Liver (tissue), 9 donors: ENCODE measurements around the gene STXBP1. TPM values are rescaled to one million over a fixed set of nuclear protein-coding genes. Genes with fewer than 3 reads are reported as not detected.

Experiments used
- DNase-seq: peaks from one replicate; pipeline ENCODE4 v3.0.0-alpha.2; 2017; ENCODE audit warnings: low spot score
- H3K27ac ChIP-seq, 2 donors: one replicate each; pipeline ENCODE4 v1.7.0; 2013; ENCODE audit warnings: inconsistent platforms in 2 of 2, low read length in 2 of 2, control low read depth in 1 of 2, low read depth in 1 of 2, mild to moderate bottlenecking in 1 of 2
- H3K27me3 ChIP-seq, 4 donors: one replicate each; pipeline versions ENCODE4 v1.6.1 to v1.7.0; 2013; ENCODE audit warnings: low read length in 3 of 4, inconsistent platforms in 1 of 4, mild to moderate bottlenecking in 1 of 4, moderate library complexity in 1 of 4; ENCODE audit not compliant: control insufficient read depth in 4 of 4, insufficient read depth in 4 of 4
- H3K36me3 ChIP-seq, 4 donors: one replicate each; pipeline versions ENCODE4 v1.6.1 to v1.7.0; 2013; ENCODE audit warnings: low read length in 3 of 4, mild to moderate bottlenecking in 3 of 4, low read depth in 1 of 4, moderate library complexity in 1 of 4; ENCODE audit not compliant: control insufficient read depth in 4 of 4, insufficient read depth in 3 of 4
- H3K4me1 ChIP-seq, 4 donors: one replicate each; pipeline versions ENCODE4 v1.6.1 to v1.7.0; 2013; ENCODE audit warnings: low read length in 3 of 4, mild to moderate bottlenecking in 3 of 4, moderate library complexity in 1 of 4; ENCODE audit not compliant: control insufficient read depth in 4 of 4, insufficient read depth in 4 of 4
- H3K4me3 ChIP-seq, 3 donors: one replicate each; pipeline versions ENCODE4 v1.6.1 to v1.7.0; 2013; ENCODE audit warnings: low read length in 3 of 3, control low read depth in 1 of 3, low read depth in 1 of 3, mild to moderate bottlenecking in 1 of 3
- H3K9ac ChIP-seq, 2 donors: one replicate each; pipeline ENCODE4 v1.7.0; 2013; ENCODE audit warnings: low read length in 2 of 2, mild to moderate bottlenecking in 2 of 2, moderate library complexity in 2 of 2, control low read depth in 1 of 2, low read depth in 1 of 2
- H3K9me3 ChIP-seq, 4 donors: one replicate each; pipeline versions ENCODE4 v1.6.1 to v1.7.0; 2013; ENCODE audit warnings: low read length in 3 of 4; ENCODE audit not compliant: control insufficient read depth in 4 of 4
- EGR1 ChIP-seq, 2 donors: IDR thresholded peaks; 2 replicates each; pipeline ENCODE4 v1.6.1; 2016 to 2018; ENCODE audit warnings: antibody characterized with exemption in 2 of 2, low read depth in 2 of 2
- FOXA1 ChIP-seq: IDR thresholded peaks from 2 replicates; pipeline ENCODE4 v1.6.1; 2016; ENCODE audit warnings: antibody characterized with exemption
- FOXA2 ChIP-seq: IDR thresholded peaks from 2 replicates; pipeline ENCODE4 v1.6.1; 2016; ENCODE audit warnings: antibody characterized with exemption
- GABPA ChIP-seq, 2 donors: IDR thresholded peaks in 1 of 2; conservative IDR thresholded peaks in 1 of 2; 2 replicates each; pipeline ENCODE4 v1.6.1; 2016; ENCODE audit warnings: antibody characterized with exemption in 2 of 2, mild to moderate bottlenecking in 1 of 2, moderate library complexity in 1 of 2
- HNF4A ChIP-seq, 2 donors: conservative IDR thresholded peaks; 2 replicates each; pipeline ENCODE4 v1.6.1; 2016; ENCODE audit warnings: antibody characterized with exemption in 2 of 2, mild to moderate bottlenecking in 2 of 2
- HNF4G ChIP-seq: IDR thresholded peaks from 2 replicates; pipeline ENCODE4 v1.6.1; 2016; ENCODE audit warnings: antibody characterized with exemption
- JUND ChIP-seq, 2 donors: IDR thresholded peaks; 2 replicates each; pipeline ENCODE4 v1.6.1; 2016; ENCODE audit warnings: antibody characterized with exemption in 2 of 2
- NR2F2 ChIP-seq: IDR thresholded peaks from 2 replicates; pipeline ENCODE4 v1.6.1; 2016; ENCODE audit warnings: antibody characterized with exemption
- RAD21 ChIP-seq, 2 donors: IDR thresholded peaks; 2 replicates each; pipeline ENCODE4 v1.6.1; 2016; ENCODE audit warnings: antibody characterized with exemption in 2 of 2, mild to moderate bottlenecking in 2 of 2
- RXRA ChIP-seq, 2 donors: IDR thresholded peaks; 2 replicates each; pipeline ENCODE4 v1.6.1; 2017 to 2018; ENCODE audit warnings: antibody characterized with exemption in 2 of 2, mild to moderate bottlenecking in 1 of 2
- TAF1 ChIP-seq: conservative IDR thresholded peaks from 2 replicates; pipeline ENCODE4 v1.6.1; 2016; ENCODE audit warnings: antibody characterized with exemption, mild to moderate bottlenecking
- YY1 ChIP-seq: IDR thresholded peaks from 2 replicates; pipeline ENCODE4 v1.6.1; 2016; ENCODE audit warnings: antibody characterized with exemption, mild to moderate bottlenecking
- WGBS: extraction: QIAGEN DNeasy Blood & Tissue Kit; methylation state at CpG from one replicate; pipeline ENCODE4 v1.1.7; 2013; 5-methylcytosine and 5-hydroxymethylcytosine counted together
- polyA plus RNA-seq, 2 donors: library from polyadenylated mRNA; stranded (reverse) in 1 of 2; unstranded in 1 of 2; fragments of 200-250 nt in 1 of 2; fragments of >200 nt in 1 of 2; fragmentation: Nextera tagmentation in 1 of 2; extraction: Ambion mirVana in 1 of 2; gene quantifications; one replicate each; pipeline versions ENCODE4 v1.2.1 to v1.2.3, GENCODE V29; 2013 to 2015
- total RNA-seq, 2 donors: library from RNA; depleted of rRNA; stranded (reverse); fragments of >200 nt; gene quantifications; one replicate each; pipeline ENCODE4 v1.2.3, GENCODE V29; 2014
- TF ChIP-seq, protein P1 (sequence below): IDR thresholded peaks from 2 replicates; pipeline ENCODE4 v1.6.1; 2016; ENCODE audit warnings: antibody characterized with exemption
- TF ChIP-seq, protein P2 (sequence below): IDR thresholded peaks from 2 replicates; pipeline ENCODE4 v1.6.1; 2016; ENCODE audit warnings: antibody characterized with exemption
- TF ChIP-seq, protein P3 (sequence below): fragments of 150-350 bp; IDR thresholded peaks from 2 replicates; pipeline ENCODE4 v1.5.1; 2017; ENCODE audit warnings: improper control_type of control experiment, low read depth, low read length; ENCODE audit not compliant: missing input control
- TF ChIP-seq, protein P4 (sequence below): IDR thresholded peaks from 2 replicates; pipeline ENCODE4 v1.6.1; 2016; ENCODE audit warnings: antibody characterized with exemption, mild to moderate bottlenecking
- TF ChIP-seq, protein P5 (sequence below): IDR thresholded peaks from 2 replicates; pipeline ENCODE4 v1.6.1; 2016; ENCODE audit warnings: antibody characterized with exemption
- donor health status: healthy.
- donor health status: healthy.
- donor health status: healthy.
- donor health status: healthy.
- donor health status: healthy.

The STXBP1 gene
- total and polyA plus RNA-seq, 4 donors, result 1.7 to 4.6 (median 2.3) TPM

DNA sequence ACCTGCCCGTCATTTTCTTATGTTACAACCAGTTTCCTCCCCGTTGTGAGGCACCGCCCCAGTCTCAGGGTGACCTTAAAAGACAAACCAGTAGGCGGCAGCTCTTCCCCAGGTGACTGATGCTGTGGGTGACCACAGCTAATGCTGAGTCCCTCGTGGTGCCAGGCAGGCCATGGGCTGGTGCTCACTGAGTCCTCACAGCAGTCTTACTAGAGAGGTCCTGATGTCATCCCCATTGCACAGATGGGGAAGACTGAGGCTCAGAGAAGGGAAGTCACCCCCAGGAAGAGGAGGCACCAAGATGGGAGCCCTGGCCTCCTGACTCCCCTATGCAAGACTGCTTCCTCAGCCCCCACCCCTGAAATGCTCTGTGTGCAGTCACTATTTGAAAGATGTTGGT is 95.7 kb downstream of the STXBP1 start:
- no peak for DNase-seq
- Histone ChIP-seq H3K27ac (no peak overlapping the region), H3K4me1 (no peaks in the 10 kb centered on the region), H3K9me3 (no peaks in the 10 kb centered on the region), H3K9ac (no peak overlapping the region), H3K27me3 (no peaks in the 10 kb centered on the region), H3K4me3 (no peak overlapping the region), H3K36me3 (no peaks in the 10 kb centered on the region)
- WGBS, result 48% methylated on average over 5 of the region's 5 CpGs
- TF ChIP-seq HNF4A (conservative IDR thresholded peaks at IDR 0.05), result no peak

DNA sequence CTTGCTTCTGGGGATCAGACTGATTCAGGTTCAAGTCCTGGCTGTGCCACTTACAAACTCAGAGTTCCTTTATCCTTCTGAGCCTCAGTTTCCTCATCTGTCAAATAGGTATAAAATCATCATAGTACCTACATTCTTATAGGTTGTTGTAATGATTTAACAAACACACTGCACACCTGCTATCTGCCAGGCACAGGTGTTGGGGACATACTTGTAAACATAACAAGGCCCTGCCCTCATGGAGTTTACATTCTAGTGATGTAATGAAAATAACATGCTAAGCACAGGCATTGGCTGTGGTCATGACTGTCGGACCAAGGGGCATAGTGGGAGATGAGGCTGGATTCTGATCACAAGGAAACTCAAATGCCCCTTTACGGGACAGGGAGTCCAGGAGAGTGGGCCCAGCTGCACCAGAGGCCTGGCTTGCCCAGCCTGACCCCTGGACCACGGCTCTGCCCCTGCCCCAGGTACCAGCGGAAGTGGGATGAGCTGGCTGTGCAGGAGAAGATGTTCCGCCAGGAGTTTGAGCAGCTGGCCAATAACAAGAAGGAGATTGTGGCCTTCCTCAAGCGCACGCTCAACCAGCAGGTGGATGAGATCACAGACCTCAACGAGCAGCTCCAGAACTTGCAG is 97.0 kb downstream of the STXBP1 start:
- Histone ChIP-seq H3K9ac (no peak overlapping the region), H3K9me3 (no peaks in the 10 kb centered on the region), H3K36me3 (no peaks in the 10 kb centered on the region), H3K27me3 (no peaks in the 10 kb centered on the region), H3K4me1 (no peaks in the 10 kb centered on the region), H3K4me3 (no peak overlapping the region), H3K27ac (no peak overlapping the region)
- no peak for DNase-seq
- TF ChIP-seq FOXA2 (no peak), JUND (IDR thresholded peaks at IDR 0.05) (no peak), RXRA (IDR thresholded peaks at IDR 0.05) (no peak), EGR1 (IDR thresholded peaks at IDR 0.05; ENCODE audit: low read depth in 2 of 2) (no peak)
- TF ChIP-seq, protein P1, sequence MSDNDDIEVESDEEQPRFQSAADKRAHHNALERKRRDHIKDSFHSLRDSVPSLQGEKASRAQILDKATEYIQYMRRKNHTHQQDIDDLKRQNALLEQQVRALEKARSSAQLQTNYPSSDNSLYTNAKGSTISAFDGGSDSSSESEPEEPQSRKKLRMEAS, result no peak
- 92% methylated on average over 8 of the region's 8 CpGs for WGBS

DNA sequence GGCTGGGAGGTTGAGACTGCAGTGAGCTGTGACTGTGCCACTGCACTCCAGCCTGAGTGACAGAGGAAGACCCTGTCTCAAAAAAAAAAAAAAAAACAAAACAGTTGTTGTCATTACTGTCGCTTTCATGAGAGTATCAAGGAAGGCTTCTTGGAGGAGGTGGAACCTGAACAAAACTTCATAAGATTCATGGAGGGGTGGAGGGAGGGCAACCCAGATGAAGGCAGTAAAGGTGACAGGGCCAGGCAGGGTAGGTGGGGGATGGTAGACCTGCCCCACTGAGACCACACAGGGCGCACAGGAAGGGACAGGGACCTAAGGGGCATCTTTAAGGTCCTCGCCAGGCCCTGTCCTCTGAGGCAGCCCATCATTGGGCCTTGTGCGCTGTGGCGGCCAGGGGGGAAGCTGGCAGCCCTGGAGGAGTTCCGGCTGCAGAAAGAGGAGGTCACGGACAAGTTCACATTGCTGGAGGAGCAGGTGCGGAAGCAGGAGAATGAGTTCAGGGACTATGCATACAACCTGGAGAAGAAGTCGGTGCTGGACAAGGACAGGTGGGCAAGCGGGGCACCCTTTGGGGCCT is 98.2 kb downstream of the STXBP1 start:
- DNase-seq, result no peak

More for the DNA sequence above, 98.2 kb downstream of the STXBP1 start:
- 93% methylated on average over 10 of the region's 10 CpGs for WGBS
- no peaks in the 10 kb centered on the region for H3K36me3 ChIP-seq
- no peaks in the 10 kb centered on the region for H3K9me3 ChIP-seq
- no peak overlapping the region for H3K27ac ChIP-seq
- no peak for TF ChIP-seq YY1
- no peak for TF ChIP-seq RXRA (IDR thresholded peaks at IDR 0.05)
- no peak for TF ChIP-seq GABPA (IDR thresholded peaks at IDR 0.05 in 1 of 2, conservative IDR thresholded peaks at IDR 0.05 in 1 of 2)
- TF ChIP-seq FOXA1, result no peak
- TF ChIP-seq, protein P2, sequence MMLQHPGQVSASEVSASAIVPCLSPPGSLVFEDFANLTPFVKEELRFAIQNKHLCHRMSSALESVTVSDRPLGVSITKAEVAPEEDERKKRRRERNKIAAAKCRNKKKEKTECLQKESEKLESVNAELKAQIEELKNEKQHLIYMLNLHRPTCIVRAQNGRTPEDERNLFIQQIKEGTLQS, result no peak
- TF ChIP-seq HNF4G, result no peak
- no peak for TF ChIP-seq TAF1
- TF ChIP-seq RAD21 (IDR thresholded peaks at IDR 0.05), result no peak
- TF ChIP-seq, protein P3, sequence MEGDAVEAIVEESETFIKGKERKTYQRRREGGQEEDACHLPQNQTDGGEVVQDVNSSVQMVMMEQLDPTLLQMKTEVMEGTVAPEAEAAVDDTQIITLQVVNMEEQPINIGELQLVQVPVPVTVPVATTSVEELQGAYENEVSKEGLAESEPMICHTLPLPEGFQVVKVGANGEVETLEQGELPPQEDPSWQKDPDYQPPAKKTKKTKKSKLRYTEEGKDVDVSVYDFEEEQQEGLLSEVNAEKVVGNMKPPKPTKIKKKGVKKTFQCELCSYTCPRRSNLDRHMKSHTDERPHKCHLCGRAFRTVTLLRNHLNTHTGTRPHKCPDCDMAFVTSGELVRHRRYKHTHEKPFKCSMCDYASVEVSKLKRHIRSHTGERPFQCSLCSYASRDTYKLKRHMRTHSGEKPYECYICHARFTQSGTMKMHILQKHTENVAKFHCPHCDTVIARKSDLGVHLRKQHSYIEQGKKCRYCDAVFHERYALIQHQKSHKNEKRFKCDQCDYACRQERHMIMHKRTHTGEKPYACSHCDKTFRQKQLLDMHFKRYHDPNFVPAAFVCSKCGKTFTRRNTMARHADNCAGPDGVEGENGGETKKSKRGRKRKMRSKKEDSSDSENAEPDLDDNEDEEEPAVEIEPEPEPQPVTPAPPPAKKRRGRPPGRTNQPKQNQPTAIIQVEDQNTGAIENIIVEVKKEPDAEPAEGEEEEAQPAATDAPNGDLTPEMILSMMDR, result no peak
- TF ChIP-seq, protein P4, sequence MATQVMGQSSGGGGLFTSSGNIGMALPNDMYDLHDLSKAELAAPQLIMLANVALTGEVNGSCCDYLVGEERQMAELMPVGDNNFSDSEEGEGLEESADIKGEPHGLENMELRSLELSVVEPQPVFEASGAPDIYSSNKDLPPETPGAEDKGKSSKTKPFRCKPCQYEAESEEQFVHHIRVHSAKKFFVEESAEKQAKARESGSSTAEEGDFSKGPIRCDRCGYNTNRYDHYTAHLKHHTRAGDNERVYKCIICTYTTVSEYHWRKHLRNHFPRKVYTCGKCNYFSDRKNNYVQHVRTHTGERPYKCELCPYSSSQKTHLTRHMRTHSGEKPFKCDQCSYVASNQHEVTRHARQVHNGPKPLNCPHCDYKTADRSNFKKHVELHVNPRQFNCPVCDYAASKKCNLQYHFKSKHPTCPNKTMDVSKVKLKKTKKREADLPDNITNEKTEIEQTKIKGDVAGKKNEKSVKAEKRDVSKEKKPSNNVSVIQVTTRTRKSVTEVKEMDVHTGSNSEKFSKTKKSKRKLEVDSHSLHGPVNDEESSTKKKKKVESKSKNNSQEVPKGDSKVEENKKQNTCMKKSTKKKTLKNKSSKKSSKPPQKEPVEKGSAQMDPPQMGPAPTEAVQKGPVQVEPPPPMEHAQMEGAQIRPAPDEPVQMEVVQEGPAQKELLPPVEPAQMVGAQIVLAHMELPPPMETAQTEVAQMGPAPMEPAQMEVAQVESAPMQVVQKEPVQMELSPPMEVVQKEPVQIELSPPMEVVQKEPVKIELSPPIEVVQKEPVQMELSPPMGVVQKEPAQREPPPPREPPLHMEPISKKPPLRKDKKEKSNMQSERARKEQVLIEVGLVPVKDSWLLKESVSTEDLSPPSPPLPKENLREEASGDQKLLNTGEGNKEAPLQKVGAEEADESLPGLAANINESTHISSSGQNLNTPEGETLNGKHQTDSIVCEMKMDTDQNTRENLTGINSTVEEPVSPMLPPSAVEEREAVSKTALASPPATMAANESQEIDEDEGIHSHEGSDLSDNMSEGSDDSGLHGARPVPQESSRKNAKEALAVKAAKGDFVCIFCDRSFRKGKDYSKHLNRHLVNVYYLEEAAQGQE, result no peak
- no peak for TF ChIP-seq JUND (IDR thresholded peaks at IDR 0.05)
- no peak for TF ChIP-seq NR2F2
- TF ChIP-seq, protein P1, result no peak
- TF ChIP-seq, protein P5, sequence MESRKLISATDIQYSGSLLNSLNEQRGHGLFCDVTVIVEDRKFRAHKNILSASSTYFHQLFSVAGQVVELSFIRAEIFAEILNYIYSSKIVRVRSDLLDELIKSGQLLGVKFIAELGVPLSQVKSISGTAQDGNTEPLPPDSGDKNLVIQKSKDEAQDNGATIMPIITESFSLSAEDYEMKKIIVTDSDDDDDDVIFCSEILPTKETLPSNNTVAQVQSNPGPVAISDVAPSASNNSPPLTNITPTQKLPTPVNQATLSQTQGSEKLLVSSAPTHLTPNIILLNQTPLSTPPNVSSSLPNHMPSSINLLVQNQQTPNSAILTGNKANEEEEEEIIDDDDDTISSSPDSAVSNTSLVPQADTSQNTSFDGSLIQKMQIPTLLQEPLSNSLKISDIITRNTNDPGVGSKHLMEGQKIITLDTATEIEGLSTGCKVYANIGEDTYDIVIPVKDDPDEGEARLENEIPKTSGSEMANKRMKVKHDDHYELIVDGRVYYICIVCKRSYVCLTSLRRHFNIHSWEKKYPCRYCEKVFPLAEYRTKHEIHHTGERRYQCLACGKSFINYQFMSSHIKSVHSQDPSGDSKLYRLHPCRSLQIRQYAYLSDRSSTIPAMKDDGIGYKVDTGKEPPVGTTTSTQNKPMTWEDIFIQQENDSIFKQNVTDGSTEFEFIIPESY, result no peak
- peaks cover 0 to 7% (median 3%) of the 10 kb centered on the region in 4 donors for H3K4me1 ChIP-seq
- H3K9ac ChIP-seq, result no peak overlapping the region
- H3K27me3 ChIP-seq, result no peaks in the 10 kb centered on the region
- no peak overlapping the region for H3K4me3 ChIP-seq
